GM12865 (cell line): Measurements from ENCODE around the gene UMAD1.

Experiments
- DNase-seq: peaks from one replicate; pipeline ENCODE4 v3.0.0; 2010; ENCODE audit warnings: low read depth
- H3K4me3 ChIP-seq: 2 replicates; pipeline ENCODE4 v1.5.1; 2011; ENCODE audit warnings: mild to moderate bottlenecking, low read depth, low read length, control low read depth
- TF ChIP-seq, protein P1 (sequence below): IDR thresholded peaks from 2 replicates; pipeline ENCODE4 v1.5.1; 2011; ENCODE audit warnings: low read length, control low read depth, low read depth, inconsistent platforms; ENCODE audit not compliant: insufficient read depth; ENCODE audit errors: missing control alignments

The UMAD1 gene

GRCh38 chr7:7861211-7861633 is 220.7 kb downstream of the UMAD1 start:
- no peak overlapping the region for H3K4me3 ChIP-seq
- TF ChIP-seq, protein P1, sequence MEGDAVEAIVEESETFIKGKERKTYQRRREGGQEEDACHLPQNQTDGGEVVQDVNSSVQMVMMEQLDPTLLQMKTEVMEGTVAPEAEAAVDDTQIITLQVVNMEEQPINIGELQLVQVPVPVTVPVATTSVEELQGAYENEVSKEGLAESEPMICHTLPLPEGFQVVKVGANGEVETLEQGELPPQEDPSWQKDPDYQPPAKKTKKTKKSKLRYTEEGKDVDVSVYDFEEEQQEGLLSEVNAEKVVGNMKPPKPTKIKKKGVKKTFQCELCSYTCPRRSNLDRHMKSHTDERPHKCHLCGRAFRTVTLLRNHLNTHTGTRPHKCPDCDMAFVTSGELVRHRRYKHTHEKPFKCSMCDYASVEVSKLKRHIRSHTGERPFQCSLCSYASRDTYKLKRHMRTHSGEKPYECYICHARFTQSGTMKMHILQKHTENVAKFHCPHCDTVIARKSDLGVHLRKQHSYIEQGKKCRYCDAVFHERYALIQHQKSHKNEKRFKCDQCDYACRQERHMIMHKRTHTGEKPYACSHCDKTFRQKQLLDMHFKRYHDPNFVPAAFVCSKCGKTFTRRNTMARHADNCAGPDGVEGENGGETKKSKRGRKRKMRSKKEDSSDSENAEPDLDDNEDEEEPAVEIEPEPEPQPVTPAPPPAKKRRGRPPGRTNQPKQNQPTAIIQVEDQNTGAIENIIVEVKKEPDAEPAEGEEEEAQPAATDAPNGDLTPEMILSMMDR = no peak
- no peak for DNase-seq

DNA sequence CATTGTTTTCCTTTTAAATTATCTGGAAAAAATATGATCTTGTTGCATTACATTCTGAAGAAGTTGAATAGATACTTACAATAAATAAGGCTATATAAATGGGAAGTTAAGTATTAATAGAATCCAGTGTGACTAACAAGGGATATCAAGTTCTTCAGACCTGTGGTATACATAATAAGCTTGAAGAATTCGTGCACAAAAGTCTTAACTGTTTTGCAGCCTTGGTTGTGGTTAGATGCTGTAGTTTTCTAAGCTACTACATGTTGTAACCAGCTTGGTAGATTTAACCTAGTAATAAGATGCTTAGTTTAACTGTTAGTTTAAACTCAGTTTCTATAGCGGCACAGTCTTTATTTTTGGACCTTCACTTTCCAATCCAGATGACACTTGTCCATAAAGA is 221.8 kb downstream of the UMAD1 start:
- DNase-seq = no peak

GRCh38 chr7:7867846-7868571 is 227.5 kb downstream of the UMAD1 start:
- TF ChIP-seq, protein P1 = no peak
- DNase-seq = no peak
- H3K4me3 ChIP-seq = no peak overlapping the region

More for the DNA sequence above, 221.8 kb downstream of the UMAD1 start:
- H3K4me3 ChIP-seq = no peak overlapping the region
- TF ChIP-seq, protein P1 = no peak

- DNase-seq = no peak
- TF ChIP-seq, protein P1 = no peak
- no peak overlapping the region for H3K4me3 ChIP-seq
Observed at GRCh38 chr7:7868572-7868899, 228.0 kb downstream of the UMAD1 start.

DNA sequence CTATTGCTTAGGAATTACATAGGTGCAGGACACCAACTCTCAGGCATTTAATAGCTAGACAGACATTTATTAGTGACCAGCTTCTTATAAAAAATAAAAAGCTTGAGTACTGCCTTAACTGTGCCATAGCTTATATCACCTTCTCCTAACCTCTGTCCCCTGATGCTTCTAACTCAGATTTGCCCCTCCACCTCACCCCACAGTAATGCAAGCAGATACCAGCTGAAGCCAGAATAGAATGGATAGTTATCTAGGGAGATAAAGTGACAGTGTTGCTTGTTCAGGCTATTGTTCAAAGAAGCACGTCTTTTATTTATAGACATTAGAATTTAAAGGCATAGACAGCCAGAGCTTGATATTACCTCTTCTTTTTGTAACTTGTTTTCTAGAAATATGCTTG is 228.5 kb downstream of the UMAD1 start:
- TF ChIP-seq, protein P1 = no peak
- H3K4me3 ChIP-seq = no peak overlapping the region
- DNase-seq = no peak

- no peak for DNase-seq
- no peak overlapping the region for H3K4me3 ChIP-seq
- TF ChIP-seq, protein P1 = no peak
Observed at GRCh38 chr7:7869651-7870050, 229.1 kb downstream of the UMAD1 start.

DNA sequence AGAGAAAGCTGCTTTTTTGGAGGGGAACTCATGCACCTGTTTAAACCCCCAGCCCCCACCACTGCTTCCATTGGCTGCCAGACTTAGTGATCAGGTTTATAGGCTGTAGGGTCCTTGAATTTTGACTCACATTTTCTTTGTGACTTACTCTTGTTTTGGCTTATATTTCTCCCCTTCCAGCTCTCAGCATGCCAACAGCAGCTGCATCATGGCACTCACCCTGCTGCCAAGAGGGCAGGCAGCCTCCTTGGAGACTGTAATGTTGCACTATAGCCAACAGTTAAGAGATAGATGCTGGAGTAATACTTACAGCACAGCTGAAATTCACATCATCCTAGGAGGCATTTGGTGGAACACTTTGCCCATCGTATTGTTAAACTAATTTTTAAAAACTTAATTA is 230.0 kb downstream of the UMAD1 start:
- DNase-seq = no peak

More for the DNA sequence above, 230.0 kb downstream of the UMAD1 start:
- H3K4me3 ChIP-seq = no peak overlapping the region
- TF ChIP-seq, protein P1 = no peak
